Esophagus muscularis mucosa (tissue), 4 donors: ENCODE data around the gene TMEM63B. TPM values are rescaled to one million over a fixed set of nuclear protein-coding genes. Genes with fewer than 3 reads are reported as not detected.

Experiments
- DNase-seq: peaks from one replicate; pipeline ENCODE4 v3.0.0-alpha.2; 2017; ENCODE audit errors: extremely low spot score
- H3K27ac ChIP-seq, 4 donors: fragments of 200-600 bp; sonication (generic); replicated peaks in 1 of 4; 1 replicate in 3 of 4; 2 replicates in 1 of 4; pipeline ENCODE4 v1.5.1; 2016 to 2019; ENCODE audit warnings: mild to moderate bottlenecking in 1 of 4
- H3K27me3 ChIP-seq, 4 donors: fragments of 200-600 bp; sonication (generic); one replicate each; pipeline versions ENCODE4 v1.5.1 to v1.6.0; 2016 to 2019
- H3K36me3 ChIP-seq, 4 donors: fragments of 200-600 bp; sonication (generic); one replicate each; pipeline ENCODE4 v1.5.1; 2016 to 2019
- H3K4me1 ChIP-seq, 4 donors: fragments of 200-600 bp; sonication (generic); one replicate each; pipeline ENCODE4 v1.5.1; 2016 to 2019
- H3K4me3 ChIP-seq, 4 donors: fragments of 200-600 bp; sonication (generic); 1 replicate in 2 of 4; 2 replicates in 2 of 4; pipeline ENCODE4 v1.5.1; 2016 to 2019; ENCODE audit warnings: mild to moderate bottlenecking in 4 of 4, moderate library complexity in 1 of 4
- H3K9me3 ChIP-seq, 4 donors: fragments of 200-600 bp; sonication (generic); 1 replicate in 3 of 4; 2 replicates in 1 of 4; pipeline ENCODE4 v1.5.1; 2016 to 2019
- EP300 ChIP-seq: sonication (generic); formaldehyde crosslinking; IDR thresholded peaks from one replicate; pipeline ENCODE4 v1.6.1; 2017; ENCODE audit warnings: antibody characterized with exemption
- POLR2A ChIP-seq: fragments of 450-650 bp; IDR thresholded peaks from one replicate; pipeline ENCODE4 v1.6.1; 2017; ENCODE audit warnings: antibody characterized with exemption, moderate library complexity, mild to moderate bottlenecking, low read depth
- POLR2AphosphoS5 ChIP-seq, 2 donors: sonication (generic); formaldehyde crosslinking; IDR thresholded peaks; one replicate each; pipeline ENCODE4 v1.6.1; 2017; ENCODE audit warnings: antibody characterized with exemption in 2 of 2
- WGBS: methylation state at CpG from one replicate; pipeline ENCODE4 v1.1.5; 2018; 5-methylcytosine and 5-hydroxymethylcytosine counted together
- intact Hi-C: fragments of 100-400 bp; cut with DNase I; formaldehyde crosslinking; loops from one replicate; pipeline ENCODE4 v1.15.1; 2023
- total RNA-seq, 4 donors: library from RNA; depleted of rRNA; stranded (reverse); fragments of >200 nt; gene quantifications; one replicate each; pipeline versions ENCODE4 v1.1.0 to v1.2.1, GENCODE V29; 2016
- TF ChIP-seq, protein P1 (sequence below), 3 experiments: fragments of 200-600 bp in 2 of 3; fragments of 450-650 bp in 1 of 3; sonication (generic) in 2 of 3; IDR thresholded peaks; one replicate each; pipeline ENCODE4 v1.5.1; 2017 to 2019; ENCODE audit warnings: antibody characterized with exemption in 3 of 3, mild to moderate bottlenecking in 2 of 3, moderate library complexity in 1 of 3

TMEM63B gene
- total RNA-seq, 4 donors from 2014 or later = 18.2 to 31.1 (median 23.3) TPM

- DNase-seq = no peak
- Histone ChIP-seq H3K27me3 (no peaks in the 10 kb centered on the region), H3K4me1 (peaks cover 64 to 98% (median 82%) of the 10 kb centered on the region in 4 donors), H3K36me3 (peaks cover 0 to 2% (median 0%) of the 10 kb centered on the region in 4 donors), H3K4me3 (no peak overlapping the region), H3K9me3 (no peaks in the 10 kb centered on the region), H3K27ac (peak overlapping the region in 2 of 4 donors; percentile 57 to 67)
- intact Hi-C loops = no loop called here
- TF ChIP-seq POLR2AphosphoS5 (IDR thresholded peaks at IDR 0.05) (no peak), EP300 (no peak), POLR2A (no peak)
- TF ChIP-seq, protein P1, sequence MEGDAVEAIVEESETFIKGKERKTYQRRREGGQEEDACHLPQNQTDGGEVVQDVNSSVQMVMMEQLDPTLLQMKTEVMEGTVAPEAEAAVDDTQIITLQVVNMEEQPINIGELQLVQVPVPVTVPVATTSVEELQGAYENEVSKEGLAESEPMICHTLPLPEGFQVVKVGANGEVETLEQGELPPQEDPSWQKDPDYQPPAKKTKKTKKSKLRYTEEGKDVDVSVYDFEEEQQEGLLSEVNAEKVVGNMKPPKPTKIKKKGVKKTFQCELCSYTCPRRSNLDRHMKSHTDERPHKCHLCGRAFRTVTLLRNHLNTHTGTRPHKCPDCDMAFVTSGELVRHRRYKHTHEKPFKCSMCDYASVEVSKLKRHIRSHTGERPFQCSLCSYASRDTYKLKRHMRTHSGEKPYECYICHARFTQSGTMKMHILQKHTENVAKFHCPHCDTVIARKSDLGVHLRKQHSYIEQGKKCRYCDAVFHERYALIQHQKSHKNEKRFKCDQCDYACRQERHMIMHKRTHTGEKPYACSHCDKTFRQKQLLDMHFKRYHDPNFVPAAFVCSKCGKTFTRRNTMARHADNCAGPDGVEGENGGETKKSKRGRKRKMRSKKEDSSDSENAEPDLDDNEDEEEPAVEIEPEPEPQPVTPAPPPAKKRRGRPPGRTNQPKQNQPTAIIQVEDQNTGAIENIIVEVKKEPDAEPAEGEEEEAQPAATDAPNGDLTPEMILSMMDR (IDR thresholded peaks at IDR 0.05) = no peak
- WGBS = 53% methylated on average over 4 of the region's 4 CpGs
Measured at GRCh38 chr6:44120692-44121443, 6.5 kb upstream of the TMEM63B start.

DNA sequence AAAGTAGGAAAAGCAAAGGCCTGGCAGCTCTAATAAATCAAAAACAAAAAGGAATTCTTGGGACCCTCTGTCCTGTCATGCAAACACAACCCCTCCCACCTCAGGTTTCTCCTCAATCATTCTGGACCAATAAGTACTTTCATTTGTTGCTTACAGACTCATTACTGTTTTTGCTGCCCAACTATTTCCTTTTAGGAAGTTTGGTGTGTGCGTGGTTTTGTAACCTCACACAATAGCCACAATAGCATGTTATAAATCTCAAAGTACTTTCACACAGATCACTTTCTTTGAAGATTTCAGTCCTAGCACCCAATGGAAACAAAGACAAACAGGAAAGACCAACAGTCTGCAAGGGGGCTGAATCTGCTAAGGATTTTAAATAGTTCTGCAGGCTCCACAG lies 4.6 kb upstream of the TMEM63B start:
- no peaks in the 10 kb centered on the region for H3K9me3 ChIP-seq
- intact Hi-C loops = no loop called here
- peaks cover 55 to 88% (median 74%) of the 10 kb centered on the region in 4 donors for H3K4me1 ChIP-seq
- H3K36me3 ChIP-seq = no peaks in the 10 kb centered on the region
- H3K4me3 ChIP-seq = peak overlapping the region in 1 of 4 donors; percentile 2
- DNase-seq = no peak
- TF ChIP-seq, protein P1 (IDR thresholded peaks at IDR 0.05) = no peak
- peak in 1 of 2 donors; percentile 16 for TF ChIP-seq POLR2AphosphoS5 (IDR thresholded peaks at IDR 0.05)
- TF ChIP-seq POLR2A = no peak
- no peak for TF ChIP-seq EP300
- H3K27ac ChIP-seq = peak overlapping the region; percentile 35 to 67 (median 53)
- WGBS = 33% methylated on average over 1 of the region's 1 CpG
- H3K27me3 ChIP-seq = no peaks in the 10 kb centered on the region

DNA sequence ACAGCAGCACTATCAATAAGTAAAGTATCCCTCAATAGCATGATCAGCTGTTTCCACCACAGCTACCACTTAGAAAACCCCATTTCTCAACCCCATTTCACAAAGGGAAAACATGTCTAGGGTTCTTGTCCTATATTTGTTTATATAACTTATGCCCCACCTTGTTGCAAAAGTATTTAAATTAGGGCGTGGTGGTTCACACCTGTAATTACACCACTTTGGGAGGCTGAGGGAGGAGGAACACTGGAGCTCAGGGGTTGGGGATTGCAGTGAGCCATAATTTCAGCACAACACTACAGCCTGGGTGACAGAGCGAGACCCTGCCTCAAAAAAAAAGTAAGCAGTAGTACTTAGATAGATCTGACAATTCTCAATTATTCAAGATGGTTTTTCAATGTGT lies 3.8 kb upstream of the TMEM63B start:
- intact Hi-C loops = no loop called here
- no peak overlapping the region for H3K4me3 ChIP-seq
- H3K27me3 ChIP-seq = no peaks in the 10 kb centered on the region
- TF ChIP-seq POLR2A (no peak), POLR2AphosphoS5 (IDR thresholded peaks at IDR 0.05) (no peak), EP300 (no peak)
- TF ChIP-seq, protein P1 (IDR thresholded peaks at IDR 0.05) = no peak
- no peak for DNase-seq
- WGBS = 89% methylated on average over 2 of the region's 2 CpGs
- H3K27ac ChIP-seq = peak overlapping the region; percentile 35 to 67 (median 53)
- no peaks in the 10 kb centered on the region for H3K9me3 ChIP-seq
- no peaks in the 10 kb centered on the region for H3K36me3 ChIP-seq
- H3K4me1 ChIP-seq = peaks cover 60 to 89% (median 80%) of the 10 kb centered on the region in 4 donors

- intact Hi-C loops = no loop called here
- WGBS = 1% methylated on average over 17 of the region's 31 CpGs
- no peak for DNase-seq
- Histone ChIP-seq H3K27ac (peak overlapping the region; percentile 93 to 96 (median 94)), H3K4me3 (peak overlapping the region; percentile 89 to 99 (median 93)), H3K4me1 (peaks cover 45 to 65% (median 63%) of the 10 kb centered on the region in 4 donors), H3K9me3 (no peaks in the 10 kb centered on the region), H3K36me3 (no peaks in the 10 kb centered on the region), H3K27me3 (no peaks in the 10 kb centered on the region)
- TF ChIP-seq, protein P1 (IDR thresholded peaks at IDR 0.05) = no peak
- TF ChIP-seq POLR2AphosphoS5 (IDR thresholded peaks at IDR 0.05) = no peak
- TF ChIP-seq POLR2A = no peak
- no peak for TF ChIP-seq EP300
Measured at GRCh38 chr6:44126320-44127149, 819 bp upstream of the TMEM63B start.
